ENCODE results near the gene TFE3.
"Not testable (repeated sequence)": the region's sequence is repeated elsewhere in the genome, so short reads cannot be mapped to it uniquely, and the experiment has no call there.

Gene TFE3

DNA sequence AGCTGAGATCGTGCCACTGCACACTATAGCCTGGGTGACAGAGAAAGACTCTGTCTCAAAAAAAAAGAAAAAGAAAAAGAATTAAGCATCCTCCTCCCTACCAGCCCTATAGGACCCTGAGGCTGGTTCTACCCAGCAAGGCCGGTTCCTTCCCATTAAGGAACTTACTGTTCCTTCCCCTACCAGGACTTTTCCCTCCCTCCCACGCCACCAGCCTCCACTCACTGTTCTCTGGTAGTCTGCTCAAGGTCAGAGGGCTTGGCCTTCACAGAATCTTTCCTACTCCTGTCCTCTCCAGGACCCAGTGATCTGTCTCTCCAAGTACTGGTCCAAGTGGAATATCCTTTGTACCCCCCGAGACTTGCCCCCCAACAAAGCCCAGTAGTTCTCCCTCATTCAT, 42.5 kb downstream of the TFE3 start:
- DNase-seq = no peak

DNA sequence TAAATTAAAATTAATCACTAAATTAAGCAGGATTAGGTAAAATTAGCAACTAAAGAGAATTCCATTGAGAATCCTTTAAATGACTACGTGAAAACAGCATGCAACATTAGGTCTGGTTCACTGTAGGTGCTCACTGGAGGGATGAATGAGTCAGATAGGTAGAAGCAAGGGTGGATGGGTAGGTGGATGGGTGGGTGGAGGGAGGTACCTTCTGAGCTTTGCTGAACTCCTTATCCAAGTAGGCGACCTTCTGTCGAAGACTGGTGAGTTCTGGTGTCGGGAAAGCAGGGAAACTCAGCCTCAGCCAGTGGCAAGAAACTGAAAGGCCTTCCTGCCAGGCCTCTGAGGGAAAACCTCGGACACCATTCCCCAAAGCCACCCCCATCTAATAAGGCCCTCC, 44.1 kb downstream of the TFE3 start:
- no peak for DNase-seq

GRCh38 chrX:48998391-48998790, 44.8 kb downstream of the TFE3 start:
- no peak for DNase-seq

DNA sequence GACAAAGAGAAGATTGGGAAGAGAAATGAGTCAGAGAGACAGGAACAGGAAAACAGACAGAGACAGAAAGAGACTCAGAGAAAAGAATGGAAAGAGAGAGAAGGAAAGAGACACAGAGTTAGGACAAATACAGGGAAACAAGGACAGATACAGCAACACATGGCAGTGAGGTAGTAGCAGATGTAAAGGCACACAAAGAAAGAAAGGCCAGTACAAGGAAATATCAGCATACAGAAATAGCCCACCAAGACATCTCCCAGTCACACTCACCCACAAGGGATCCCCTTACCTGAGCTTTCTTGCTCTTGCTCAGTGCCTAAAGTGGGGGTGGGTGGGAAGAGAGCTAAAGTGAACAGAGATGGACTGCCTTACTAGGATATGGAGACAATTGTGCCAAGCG, 45.3 kb downstream of the TFE3 start:
- DNase-seq = no peak

DNA sequence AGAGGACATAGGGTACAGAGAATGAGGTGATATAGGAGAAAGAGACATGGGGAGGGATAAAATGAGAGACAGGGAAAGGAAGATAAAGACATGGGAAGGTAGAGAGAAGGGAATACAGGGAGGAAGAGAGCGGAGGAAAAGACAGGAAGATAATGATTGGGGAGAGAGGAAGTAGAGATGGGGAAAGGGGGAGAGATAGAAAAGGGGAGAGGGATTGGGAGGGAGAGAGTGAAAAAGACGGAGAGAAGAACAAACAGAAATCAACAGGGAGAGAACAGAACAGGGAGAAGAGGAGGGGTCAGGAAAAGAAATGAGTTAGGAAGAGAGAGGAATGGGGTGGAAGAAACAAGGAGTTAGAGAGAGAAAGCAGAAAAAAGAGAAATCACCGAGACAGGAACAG, 45.7 kb downstream of the TFE3 start:
- no peak for DNase-seq

DNA sequence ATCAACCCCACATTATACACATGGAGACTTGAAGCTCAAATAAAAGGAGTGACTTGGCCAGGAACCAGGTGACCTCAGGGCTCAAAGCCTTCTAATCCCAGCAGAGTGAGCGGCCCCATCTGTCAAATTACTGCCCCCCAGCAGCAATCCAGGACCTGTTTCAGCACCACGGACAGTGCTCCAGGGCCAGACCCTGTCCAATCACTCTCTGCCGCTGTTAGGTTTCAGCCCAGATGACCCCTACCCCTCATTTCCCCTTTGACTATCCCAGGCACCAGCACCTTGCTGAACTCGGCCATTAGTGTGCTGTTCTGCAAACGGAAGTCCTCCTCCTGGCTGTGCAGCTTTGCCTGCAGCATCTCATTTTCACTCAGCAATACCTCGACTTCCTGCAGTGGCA, 46.2 kb downstream of the TFE3 start:
- no peak for DNase-seq

- no peak for DNase-seq
Observed at GRCh38 chrX:48992341-48992740, 50.8 kb downstream of the TFE3 start.

DNA sequence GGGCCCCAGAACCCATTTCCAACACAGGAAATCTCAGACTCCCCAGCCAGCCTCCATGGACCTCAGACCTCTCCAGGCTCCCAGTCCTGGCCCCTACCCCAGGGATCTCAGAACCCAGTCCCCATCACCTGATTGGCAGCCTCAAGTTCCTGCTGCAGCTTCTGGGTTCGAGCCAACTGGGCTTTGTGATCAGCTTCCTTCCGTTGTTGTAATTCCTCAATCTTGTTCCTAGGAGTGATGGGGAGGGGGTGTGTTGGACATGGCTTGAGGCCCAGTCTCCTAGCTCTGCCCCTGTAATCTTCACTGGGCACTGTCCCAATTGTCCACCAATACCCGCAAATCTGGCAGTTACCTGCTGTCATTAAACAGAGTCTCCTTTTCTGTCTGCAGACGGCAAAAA, 53.7 kb downstream of the TFE3 start:
- DNase-seq = no peak

- DNase-seq = no peak
Observed at GRCh38 chrX:48983896-48984295, 59.3 kb downstream of the TFE3 start.

DNA sequence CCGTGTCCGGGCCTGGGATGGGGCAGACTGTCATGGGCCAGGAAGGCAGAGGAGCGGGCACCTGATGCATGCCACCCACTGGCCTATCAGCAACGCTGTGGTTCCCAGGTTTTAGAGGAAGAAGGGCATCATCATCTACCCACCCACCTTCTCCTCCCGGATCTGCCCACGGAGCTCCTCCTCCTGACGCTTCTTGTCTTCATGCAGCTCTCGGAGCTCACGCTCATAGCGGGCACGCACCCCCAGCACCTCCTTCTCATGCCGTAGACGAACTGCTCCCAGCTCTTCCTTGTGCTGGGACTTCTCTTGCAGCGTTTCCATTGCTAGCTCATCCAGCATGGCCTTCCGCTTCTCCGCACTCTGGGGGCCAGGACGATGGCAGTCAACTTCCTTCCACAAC, 60.1 kb downstream of the TFE3 start:
- no peak for DNase-seq

DNA sequence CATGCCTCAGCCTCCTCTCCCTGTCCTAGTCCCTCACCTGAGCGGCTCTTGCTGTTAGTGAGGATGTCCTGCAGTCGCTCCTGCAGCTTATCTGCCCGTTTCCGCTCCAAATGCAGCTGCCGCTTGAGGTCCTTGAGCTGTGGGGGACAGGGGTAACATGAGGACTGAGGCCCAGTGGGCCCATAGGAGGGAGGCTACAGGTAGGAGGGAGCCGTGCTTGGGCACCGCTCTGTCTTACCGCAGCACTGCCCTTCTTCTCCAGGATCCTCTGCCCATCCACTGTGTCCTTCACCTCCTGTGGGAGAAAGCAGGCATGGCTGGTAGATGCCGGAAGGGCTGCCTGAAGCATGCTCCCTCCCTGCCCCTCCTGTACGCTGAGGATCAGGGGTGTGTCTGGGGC, 62.0 kb downstream of the TFE3 start:
- no peak for DNase-seq

DNA sequence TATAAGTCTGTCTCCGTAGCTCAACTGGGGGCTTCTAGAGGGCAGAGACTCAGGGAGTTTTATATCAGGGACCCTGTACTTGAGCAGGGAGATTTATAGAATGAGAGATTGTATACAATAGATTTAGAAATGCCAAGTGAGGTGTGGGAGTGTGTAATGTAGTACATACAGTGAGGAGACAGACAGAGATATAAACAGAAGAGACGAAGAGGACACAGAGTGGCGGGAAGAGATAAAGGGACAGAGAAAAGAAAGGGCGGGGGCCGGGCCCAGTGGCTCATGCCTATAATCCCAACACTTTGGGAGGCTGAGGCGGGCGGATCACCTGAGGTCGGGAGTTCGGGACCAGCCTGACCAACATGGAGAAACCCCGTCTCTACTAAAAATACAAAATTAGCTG, 62.8 kb downstream of the TFE3 start:
- DNase-seq = not testable (repeated sequence)

All from effector CD8-positive, alpha-beta T cell (primary cell).